Common myeloid progenitor, CD34-positive (primary cell): ENCODE data around the gene BICRAL.
"Not testable (repeated sequence)": the region's sequence is repeated elsewhere in the genome, so short reads cannot be mapped to it uniquely, and the experiment has no call there.

Source experiments
- CTCF ChIA-PET: fragments of 350-600 bp; sonication (Branson Sonifier 250); formaldehyde crosslinking; loops from one replicate; lab custom pipeline; 2021; ENCODE audit warnings: antibody characterized with exemption; lab: Charles Lee
- POLR2A ChIA-PET: fragments of 350-600 bp; sonication (Branson Sonifier 250); formaldehyde crosslinking; loops from one replicate; lab custom pipeline; 2021; ENCODE audit warnings: antibody characterized with exemption; lab: Charles Lee
- DNase-seq, 3 donors: peaks; one replicate each; pipeline versions ENCODE4 v3.0.0 to v3.0.0-alpha.2; 2013
- H3K27ac ChIP-seq, 2 experiments: 1 replicate in 1 of 2; 2 replicates in 1 of 2; pipeline ENCODE4 v1.7.0; 2013; ENCODE audit warnings: inconsistent platforms in 2 of 2, low read length in 2 of 2, mild to moderate bottlenecking in 2 of 2, low read depth in 1 of 2, moderate library complexity in 1 of 2; ENCODE audit not compliant: severe bottlenecking in 2 of 2, insufficient read depth in 1 of 2, poor library complexity in 1 of 2
- H3K27me3 ChIP-seq, 5 experiments: replicated peaks in 2 of 5; 1 replicate in 3 of 5; 2 replicates in 2 of 5; pipeline versions ENCODE4 v1.6.1 to v1.7.0; 2013; ENCODE audit warnings: low read length in 4 of 5, mild to moderate bottlenecking in 2 of 5, moderate library complexity in 2 of 5, inconsistent platforms in 1 of 5; ENCODE audit not compliant: insufficient read depth in 5 of 5, control insufficient read depth in 4 of 5
- H3K36me3 ChIP-seq, 4 experiments: 1 replicate in 2 of 4; 2 replicates in 2 of 4; pipeline versions ENCODE4 v1.6.1 to v1.7.0; 2013; ENCODE audit warnings: low read length in 3 of 4, control low read depth in 1 of 4, mild to moderate bottlenecking in 1 of 4; ENCODE audit not compliant: control insufficient read depth in 4 of 4, insufficient read depth in 4 of 4
- H3K4me1 ChIP-seq, 4 experiments: 1 replicate in 3 of 4; 2 replicates in 1 of 4; pipeline versions ENCODE4 v1.6.1 to v1.7.1; 2013; ENCODE audit warnings: low read length in 3 of 4, mild to moderate bottlenecking in 3 of 4, control low read depth in 1 of 4, inconsistent platforms in 1 of 4, moderate library complexity in 1 of 4; ENCODE audit not compliant: control insufficient read depth in 4 of 4, insufficient read depth in 4 of 4; ENCODE audit errors: control extremely low read depth in 1 of 4
- H3K4me3 ChIP-seq, 7 experiments: 1 replicate in 4 of 7; 2 replicates in 3 of 7; pipeline versions ENCODE4 v1.5.1 to v1.7.0; 2013; ENCODE audit warnings: mild to moderate bottlenecking in 7 of 7, low read length in 6 of 7, moderate library complexity in 6 of 7, inconsistent platforms in 2 of 7, low read depth in 2 of 7, control low read depth in 1 of 7; ENCODE audit not compliant: insufficient read depth in 4 of 7, control insufficient read depth in 1 of 7; ENCODE audit errors: extremely low read depth in 1 of 7
- H3K9me3 ChIP-seq, 5 experiments: 1 replicate in 4 of 5; 2 replicates in 1 of 5; pipeline versions ENCODE4 v1.6.1 to v1.7.1; 2013; ENCODE audit warnings: low read length in 4 of 5, mild to moderate bottlenecking in 2 of 5, inconsistent platforms in 1 of 5, low read depth in 1 of 5, moderate library complexity in 1 of 5; ENCODE audit not compliant: control insufficient read depth in 4 of 5, insufficient read depth in 2 of 5; ENCODE audit errors: control extremely low read depth in 1 of 5
- WGBS: methylation state at CpG from one replicate; pipeline ENCODE4 v1.1.5; 2013; ENCODE audit not compliant: insufficient coverage; 5-methylcytosine and 5-hydroxymethylcytosine counted together

BICRAL gene

DNA sequence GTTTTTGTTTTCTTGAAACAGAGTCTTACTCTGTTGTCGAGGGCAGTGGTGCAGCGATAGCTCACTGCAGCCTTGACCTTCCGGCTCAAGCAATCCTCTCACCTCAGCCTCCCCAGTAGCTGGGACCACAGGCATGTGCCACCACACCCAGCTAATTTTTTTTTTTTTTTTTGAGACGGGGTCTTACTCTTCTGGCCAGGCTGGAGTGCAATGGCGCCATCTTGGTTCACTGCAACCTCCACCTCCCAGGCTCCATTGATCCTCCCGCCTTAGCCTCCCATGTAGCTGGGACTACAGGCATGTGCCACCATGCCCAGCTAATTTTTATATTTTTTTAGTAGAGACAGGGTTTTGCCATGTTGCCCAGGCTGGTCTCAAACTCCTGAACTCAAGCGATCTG lies 24.5 kb downstream of the BICRAL start:
- not testable (repeated sequence) for H3K27ac ChIP-seq, DNase-seq, H3K4me3 ChIP-seq, H3K9me3 ChIP-seq, H3K27me3 ChIP-seq, H3K4me1 ChIP-seq
- peaks cover 5 to 10% (median 8%) of the 10 kb centered on the region in 4 experiments for H3K36me3 ChIP-seq
- POLR2A ChIA-PET: interaction anchor here (0.6 kb wide), 2 partner anchors 25 to 73 kb away, joined by 3 read pairs; partner anchors contain the start of gene RPL7L1
- CTCF ChIA-PET: interaction anchor here (0.6 to 0.9 kb wide), 2 partner anchors 15 to 74 kb away, joined by 3 read pairs; no protein-coding TSS in a partner anchor
- WGBS: 100% methylated on average over 4 of the region's 7 CpGs

DNA sequence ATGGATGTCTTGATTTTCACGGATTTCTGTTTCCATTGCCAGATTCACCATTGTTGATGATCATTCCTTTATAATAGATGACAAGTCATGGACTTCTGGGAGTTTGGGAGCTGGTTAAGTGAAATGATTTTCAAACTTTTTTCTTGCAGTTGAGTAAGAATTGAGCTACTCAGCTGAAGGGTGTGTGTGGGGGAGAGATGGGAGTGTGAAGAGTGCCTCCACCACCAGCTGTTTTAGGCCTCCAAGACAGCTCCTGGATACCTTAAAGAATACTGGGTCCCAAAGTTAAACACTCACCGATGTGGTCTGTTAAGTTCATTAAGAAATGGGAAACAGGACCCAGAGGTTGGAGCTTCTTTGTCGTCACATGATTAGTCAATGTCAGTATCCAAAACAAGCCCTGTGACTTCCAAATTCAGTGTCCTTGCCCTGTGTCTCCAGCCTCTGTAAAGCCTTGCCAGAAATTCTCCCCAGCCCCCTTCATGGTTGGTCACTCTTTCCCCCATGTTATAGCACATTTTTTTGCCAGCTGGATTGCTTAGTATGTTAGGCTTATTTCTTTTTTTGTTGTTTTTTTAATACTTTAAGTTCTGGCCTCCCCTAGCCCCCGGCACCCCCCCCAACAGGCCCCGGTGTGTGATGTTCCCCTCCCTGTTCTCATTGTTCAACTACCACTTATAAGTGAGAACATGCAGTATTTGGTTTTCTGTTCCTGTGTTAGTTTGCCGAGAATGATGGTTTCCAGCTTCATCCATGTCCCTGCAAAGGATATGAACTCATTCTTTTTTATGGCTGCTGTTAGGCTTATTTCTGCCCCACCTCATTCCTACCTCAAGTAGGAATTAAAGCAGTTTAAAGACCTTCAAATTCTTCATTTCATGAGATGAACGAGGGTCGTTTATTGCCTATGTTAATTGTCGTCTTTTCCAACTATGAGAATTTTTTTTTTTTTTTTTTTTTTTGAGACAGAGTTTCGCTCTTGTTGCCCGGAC lies 26.9 kb downstream of the BICRAL start:
- no peak overlapping the region for H3K27ac ChIP-seq
- H3K9me3 ChIP-seq: no peaks in the 10 kb centered on the region
- CTCF ChIA-PET: interaction anchor here (1.1 to 1.9 kb wide), 3 partner anchors 9 to 71 kb away, joined by 3 to 7 read pairs (median 3); partner anchors contain the start of gene RPL7L1
- peaks cover 5 to 8% (median 7%) of the 10 kb centered on the region in 4 experiments for H3K36me3 ChIP-seq
- no peaks in the 10 kb centered on the region for H3K27me3 ChIP-seq
- 82% methylated on average over 3 of the region's 11 CpGs for WGBS
- no peak overlapping the region for H3K4me3 ChIP-seq
- POLR2A ChIA-PET: interaction anchor here (0.8 to 1.3 kb wide), 2 partner anchors 10 to 27 kb away, joined by 3 to 4 read pairs; partner anchors contain the start of gene BICRAL
- no peaks in the 10 kb centered on the region for H3K4me1 ChIP-seq
- DNase-seq: no peak

DNA sequence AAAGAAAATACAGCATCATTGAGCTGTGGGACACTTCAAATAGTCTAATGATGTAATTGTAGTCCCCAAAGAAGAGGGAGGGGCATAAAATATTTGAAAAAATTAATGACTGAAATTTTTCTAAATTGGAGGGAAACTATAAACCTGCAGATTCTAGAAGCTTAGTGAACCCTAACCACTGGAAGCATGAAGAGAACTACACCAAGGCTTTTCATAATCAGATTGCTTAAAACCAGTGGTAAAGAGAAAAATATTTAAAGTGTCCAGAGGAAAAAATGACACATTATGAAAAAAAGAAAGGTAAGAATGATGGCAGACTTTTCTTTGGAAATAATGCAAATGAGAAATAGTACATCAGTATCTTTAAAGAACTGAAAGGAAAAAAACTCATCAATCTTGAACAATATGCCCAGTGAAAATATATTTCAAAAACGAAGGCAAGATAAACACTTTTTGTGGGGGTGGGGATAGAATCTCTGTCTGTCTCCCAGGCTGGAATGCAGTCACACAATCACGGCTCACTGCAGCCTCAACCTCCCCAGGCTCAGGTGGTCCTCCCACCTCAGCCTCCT lies 31.3 kb downstream of the BICRAL start:
- DNase-seq: no peak
- POLR2A ChIA-PET: no interaction called here
- WGBS: no CpG with 5 or more reads among the region's 2 CpGs
- Histone ChIP-seq H3K9me3 (no peaks in the 10 kb centered on the region), H3K36me3 (peaks cover 5 to 7% (median 6%) of the 10 kb centered on the region in 4 experiments), H3K27ac (no peak overlapping the region), H3K4me3 (no peak overlapping the region), H3K4me1 (no peaks in the 10 kb centered on the region), H3K27me3 (no peaks in the 10 kb centered on the region)
- CTCF ChIA-PET: no interaction called here

DNA sequence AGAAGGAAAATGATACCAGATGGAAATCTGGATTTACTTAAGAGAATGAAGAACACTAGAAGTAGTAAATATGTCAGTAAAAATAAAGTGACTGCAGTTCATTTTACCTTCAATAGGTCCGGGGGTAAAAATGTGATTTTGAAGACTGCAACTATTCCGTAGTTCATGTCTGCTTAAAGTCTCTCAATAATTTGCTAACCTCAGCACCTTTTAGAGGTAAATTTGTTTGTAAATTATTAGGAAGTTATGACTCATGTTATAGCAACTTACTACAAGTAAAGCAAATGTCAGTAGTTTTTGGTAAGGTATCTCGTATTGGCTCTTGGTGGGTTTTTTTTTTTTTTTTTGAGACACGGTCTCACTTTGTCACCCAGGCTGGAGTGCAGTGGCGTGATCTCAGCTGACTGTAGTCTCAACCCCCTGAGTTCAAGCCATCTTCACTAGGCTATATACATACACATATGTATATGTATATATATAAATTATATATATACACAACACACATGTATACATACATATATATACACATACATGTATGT lies 32.1 kb downstream of the BICRAL start:
- ChIA-PET CTCF (no interaction called here), POLR2A (no interaction called here)
- Histone ChIP-seq H3K27ac (no peak overlapping the region), H3K36me3 (peaks cover 5 to 7% (median 6%) of the 10 kb centered on the region in 4 experiments), H3K4me1 (no peaks in the 10 kb centered on the region), H3K9me3 (no peaks in the 10 kb centered on the region), H3K4me3 (no peak overlapping the region), H3K27me3 (no peaks in the 10 kb centered on the region)
- 80% methylated on average over 1 of the region's 5 CpGs for WGBS
- no peak for DNase-seq

DNA sequence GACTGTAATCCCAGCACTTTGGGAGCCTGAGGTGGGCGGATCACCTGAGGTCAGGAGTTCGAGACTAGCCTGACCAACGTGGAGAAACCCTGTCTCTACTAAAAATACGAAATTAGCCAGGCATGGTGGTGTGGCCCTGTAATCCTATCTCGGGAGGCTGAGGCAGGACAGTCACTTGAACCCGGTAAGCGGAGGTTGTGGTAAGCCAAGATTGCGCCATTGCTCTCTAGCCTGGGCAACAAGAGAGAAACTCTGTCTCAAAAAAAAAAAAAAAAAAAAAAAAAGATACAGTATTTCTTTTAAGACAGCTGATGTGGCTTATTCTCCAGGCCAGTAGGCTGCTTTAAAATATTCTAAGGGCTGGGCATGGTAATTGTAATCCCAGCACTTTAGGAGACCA lies 33.9 kb downstream of the BICRAL start:
- POLR2A ChIA-PET: interaction anchor here (0.6 kb wide), 1 partner anchor 48 kb away, joined by 5 read pairs; no protein-coding TSS in a partner anchor
- CTCF ChIA-PET, DNase-seq, H3K27me3 ChIP-seq, H3K4me1 ChIP-seq, H3K27ac ChIP-seq, H3K9me3 ChIP-seq, H3K4me3 ChIP-seq, H3K36me3 ChIP-seq: not testable (repeated sequence)
- WGBS: 98% methylated on average over 4 of the region's 8 CpGs

DNA sequence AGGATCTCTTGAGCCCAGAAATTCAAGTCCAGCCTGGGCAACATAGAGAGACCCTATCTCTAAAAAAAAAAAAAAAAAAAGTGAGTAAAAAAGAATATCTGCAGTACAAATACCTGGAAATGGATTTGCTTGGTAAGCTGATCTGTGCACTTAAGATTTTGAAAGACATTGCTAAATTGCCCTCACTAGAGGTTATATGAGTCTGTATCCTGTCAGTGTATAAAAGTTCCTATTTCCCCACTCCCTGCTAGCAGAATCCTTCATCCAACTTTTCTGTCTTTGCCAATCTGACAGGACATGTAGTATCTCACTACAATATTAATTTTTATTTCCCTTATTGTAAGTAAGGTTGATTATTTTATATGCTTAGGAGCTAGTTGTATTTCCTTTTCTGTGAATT lies 36.1 kb downstream of the BICRAL start:
- Histone ChIP-seq H3K27me3 (no peaks in the 10 kb centered on the region), H3K36me3 (peaks cover 0 to 6% (median 3%) of the 10 kb centered on the region in 4 experiments), H3K4me3 (no peak overlapping the region), H3K9me3 (no peaks in the 10 kb centered on the region), H3K4me1 (peaks cover 0 to 3% (median 2%) of the 10 kb centered on the region in 4 experiments), H3K27ac (no peak overlapping the region)
- ChIA-PET POLR2A (interaction anchor here (0.6 to 0.9 kb wide), 3 partner anchors 9 to 252 kb away, joined by 3 to 5 read pairs (median 3); no protein-coding TSS in a partner anchor), CTCF (interaction anchor here (0.6 to 2.0 kb wide), 6 partner anchors 10 to 216 kb away, joined by 3 to 7 read pairs (median 3); partner anchors contain the start of gene BICRAL)
- no peak for DNase-seq
